ENCODE results near the gene ZNF329.

DNA sequence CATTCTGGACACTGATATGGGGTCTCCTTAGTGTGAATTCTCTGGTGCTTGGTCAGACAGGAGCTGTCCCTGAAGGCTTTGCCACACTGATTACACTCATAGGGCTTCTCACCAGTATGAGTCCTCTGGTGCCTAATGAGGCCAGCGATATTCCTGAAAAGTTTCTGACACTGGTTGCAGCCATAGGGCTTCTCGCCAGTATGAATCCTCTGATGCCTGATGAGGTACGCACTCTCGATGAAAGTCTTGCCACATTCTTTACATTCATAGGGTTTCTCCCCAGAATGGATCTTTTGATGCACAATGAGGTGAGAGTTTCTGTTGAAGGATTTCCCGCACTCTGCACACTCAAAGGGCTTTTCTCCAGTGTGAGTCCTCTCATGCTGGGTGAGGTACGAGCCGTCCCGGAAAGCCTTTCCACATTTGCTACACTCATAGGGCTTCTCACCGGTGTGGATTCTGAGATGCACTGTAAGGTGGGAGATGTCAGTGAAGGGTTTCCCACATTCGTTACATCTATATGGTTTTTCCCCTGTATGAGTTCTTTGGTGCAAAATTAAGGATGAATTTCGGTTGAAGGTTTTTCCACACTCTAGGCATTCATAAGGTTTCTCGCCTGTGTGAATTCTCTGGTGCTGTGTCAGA lies 22.4 kb downstream of the ZNF329 start:
- no peak for TF ChIP-seq CTCF (IDR thresholded peaks at IDR 0.05; ENCODE audit: poor library complexity)
- TF ChIP-seq EZH2 (IDR thresholded peaks at IDR 0.05; ENCODE audit: borderline replicate concordance): no peak
- no peak for TF ChIP-seq EZH2phosphoT487 (IDR thresholded peaks at IDR 0.05; ENCODE audit: low read depth, severe bottlenecking, unreplicated experiment)
